OCI-LY1 (cell line): ENCODE measurements around the gene ARMC7.

Source experiments
- CTCF ChIP-seq: fragments of 200-600 bp; sonication (generic), shearing (Covaris generic); IDR thresholded peaks from 2 replicates; pipeline ENCODE4 v1.5.1; 2017; ENCODE audit warnings: mild to moderate bottlenecking, antibody characterized with exemption, low read length, moderate library complexity, mixed read lengths
- EZH2 ChIP-seq: fragments of 200-600 bp; sonication (generic), shearing (Covaris generic); IDR thresholded peaks from 2 replicates; pipeline ENCODE4 v1.8.0; 2017; ENCODE audit warnings: borderline replicate concordance, mixed run types, mild to moderate bottlenecking, antibody characterized with exemption, low read length, moderate library complexity, mixed read lengths

GRCh38 chr17:75113798-75114551, 4.2 kb downstream of the ARMC7 start:
- peak; percentile 94 for TF ChIP-seq CTCF
- TF ChIP-seq EZH2: no peak
